Superior temporal gyrus (tissue), 1 donor: ENCODE data around the gene IL17RB.

Experiments
- DNase-seq: peaks from one replicate; pipeline ENCODE4 v3.0.0-alpha.2; 2016; ENCODE audit errors: extremely low spot score

IL17RB gene

DNA sequence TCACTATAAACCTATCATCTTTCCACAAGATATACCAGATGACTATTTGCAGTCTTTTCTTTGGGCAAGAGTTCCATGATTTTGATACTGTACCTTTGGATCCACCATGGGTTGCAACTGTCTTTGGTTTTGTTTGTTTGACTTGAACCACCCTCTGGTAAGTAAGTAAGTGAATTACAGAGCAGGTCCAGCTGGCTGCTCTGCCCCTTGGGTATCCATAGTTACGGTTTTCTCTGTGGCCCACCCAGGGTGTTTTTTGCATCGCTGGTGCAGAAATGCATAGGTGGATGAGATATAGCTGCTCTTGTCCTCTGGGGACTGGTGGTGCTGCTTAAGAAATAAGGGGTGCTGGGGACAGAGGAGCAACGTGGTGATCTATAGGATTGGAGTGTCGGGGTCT, 33.9 kb upstream of the IL17RB start:
- no peak for DNase-seq

GRCh38 chr3:53813229-53813628, 33.1 kb upstream of the IL17RB start:
- DNase-seq: no peak

- no peak for DNase-seq
Measured at GRCh38 chr3:53813876-53814275, 32.5 kb upstream of the IL17RB start.

DNA sequence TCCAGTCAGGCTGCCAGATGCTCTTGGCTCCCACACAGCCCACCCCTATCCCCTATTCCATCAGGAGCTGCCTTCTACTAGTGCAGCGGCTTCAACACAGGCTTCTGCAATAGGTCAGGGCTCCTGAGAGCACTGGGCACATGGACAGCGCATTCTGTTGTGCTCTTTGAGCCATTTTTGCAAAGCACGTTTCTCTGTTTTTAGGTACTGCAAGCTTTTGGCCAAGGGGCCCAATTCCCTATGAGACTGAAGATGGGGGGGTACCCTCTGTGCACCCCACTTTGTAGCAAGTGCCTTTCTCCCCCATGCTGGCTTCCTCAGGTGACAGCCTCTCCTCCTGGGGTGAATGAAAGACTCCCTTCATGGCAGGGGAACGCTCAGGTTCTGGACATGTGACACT, 31.3 kb upstream of the IL17RB start:
- DNase-seq: no peak

GRCh38 chr3:53815651-53816050, 30.7 kb upstream of the IL17RB start:
- DNase-seq: no peak

DNA sequence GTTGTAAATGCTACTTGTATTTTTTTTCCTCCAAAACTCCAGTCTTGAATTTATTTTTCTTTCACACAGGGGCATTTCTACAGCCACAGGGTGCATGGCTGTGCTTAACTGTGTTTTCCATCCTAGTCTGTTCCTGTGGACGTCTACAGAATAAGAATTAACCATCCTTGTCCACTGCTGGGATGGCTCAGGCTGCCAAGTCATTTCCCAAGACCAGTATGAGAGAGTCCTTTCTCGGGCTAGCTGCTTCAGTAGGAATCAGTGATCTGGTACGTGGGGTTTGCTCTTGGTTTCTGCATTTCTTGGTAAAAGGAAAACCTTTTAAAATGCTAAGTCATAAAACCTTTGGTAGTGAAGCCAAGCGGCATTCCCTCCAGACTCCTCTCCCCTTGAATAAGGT, 29.9 kb upstream of the IL17RB start:
- peak; percentile 42 for DNase-seq

- DNase-seq: no peak
Measured at GRCh38 chr3:53817211-53817610, 29.2 kb upstream of the IL17RB start.

DNA sequence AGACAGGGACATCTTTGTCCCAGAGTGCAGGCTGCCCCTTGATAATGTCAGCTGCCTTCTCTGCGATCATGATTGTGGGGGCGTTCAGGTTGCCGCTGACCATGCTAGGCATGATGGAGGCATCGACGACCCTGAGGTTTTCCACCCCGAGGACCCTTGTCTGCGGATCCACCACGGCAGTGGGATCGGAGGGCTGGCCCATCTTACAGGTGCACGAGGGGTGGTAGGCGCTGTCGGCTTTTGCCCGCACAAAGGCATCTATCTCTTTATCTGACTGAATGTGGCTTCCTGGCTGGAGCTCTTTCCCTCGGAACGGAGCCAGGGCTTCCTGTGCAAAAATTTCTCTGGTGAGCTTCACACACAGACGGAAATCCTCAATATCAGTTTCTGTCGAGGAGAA, 28.6 kb upstream of the IL17RB start:
- DNase-seq: no peak

DNA sequence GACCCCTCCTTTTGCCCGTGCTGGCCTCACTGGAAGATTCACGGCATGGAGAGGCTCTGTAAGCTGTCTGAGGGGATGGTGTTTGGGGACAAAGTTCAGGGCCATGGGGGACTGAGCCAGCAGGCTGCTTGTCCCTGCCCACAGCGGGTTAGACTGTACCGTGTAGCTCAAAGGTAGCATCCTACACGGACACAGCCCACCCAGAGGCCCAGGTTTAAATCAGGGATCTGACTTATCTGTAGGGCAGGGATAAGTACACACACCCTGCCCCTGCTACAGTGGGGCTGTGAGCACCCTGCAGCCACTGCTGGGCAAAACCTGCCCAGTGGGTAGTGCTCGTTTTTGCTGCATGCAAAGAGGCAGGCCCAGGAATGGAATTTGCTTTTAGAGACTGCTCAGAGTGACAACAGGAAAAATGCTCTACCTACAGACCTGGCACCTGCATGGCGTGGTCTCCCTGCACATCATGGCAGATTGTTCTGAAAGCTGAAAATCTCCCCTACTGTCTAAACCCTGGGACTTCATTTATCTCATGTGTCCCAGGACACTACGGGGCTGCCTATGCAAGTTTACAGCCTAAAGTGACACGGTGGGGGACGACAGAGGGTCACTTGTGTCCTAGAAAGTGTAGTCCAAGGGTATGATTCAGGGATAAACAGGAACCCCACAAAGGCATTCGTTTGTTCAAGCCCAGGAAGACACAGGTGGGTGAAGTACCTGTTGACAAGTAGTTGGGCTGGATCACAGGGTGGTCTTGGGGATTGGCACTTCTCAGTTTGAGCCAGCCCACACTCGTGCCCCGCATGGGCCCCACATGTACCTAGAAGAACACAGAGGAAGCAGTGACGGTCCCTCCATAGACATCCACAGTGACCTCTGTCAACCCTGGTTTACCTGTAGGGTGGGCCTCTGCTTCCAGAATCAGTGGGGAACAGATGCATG, 27.9 kb upstream of the IL17RB start:
- DNase-seq: no peak

- DNase-seq: no peak
Measured at GRCh38 chr3:53819163-53819868, 27.1 kb upstream of the IL17RB start.

DNA sequence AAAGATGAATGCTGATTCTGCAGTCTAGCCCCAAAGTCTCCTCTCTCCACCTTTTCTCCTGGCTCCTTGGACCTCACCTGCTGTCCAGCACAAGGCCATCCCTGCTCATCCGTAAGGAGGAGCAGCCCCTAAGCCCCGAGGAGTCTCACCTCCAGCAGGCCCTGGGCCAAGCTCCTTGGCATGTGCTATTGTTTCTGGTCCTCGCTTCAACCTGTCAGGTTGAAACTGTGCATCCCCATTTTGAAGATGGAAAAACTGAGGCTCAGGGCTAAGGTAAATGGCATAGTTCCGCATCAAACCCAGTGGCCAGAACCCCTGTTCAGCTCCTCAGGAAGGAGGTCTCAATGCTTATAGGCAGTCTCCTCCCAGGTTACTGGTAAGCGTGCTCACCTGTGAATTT, 26.3 kb upstream of the IL17RB start:
- DNase-seq: no peak

DNA sequence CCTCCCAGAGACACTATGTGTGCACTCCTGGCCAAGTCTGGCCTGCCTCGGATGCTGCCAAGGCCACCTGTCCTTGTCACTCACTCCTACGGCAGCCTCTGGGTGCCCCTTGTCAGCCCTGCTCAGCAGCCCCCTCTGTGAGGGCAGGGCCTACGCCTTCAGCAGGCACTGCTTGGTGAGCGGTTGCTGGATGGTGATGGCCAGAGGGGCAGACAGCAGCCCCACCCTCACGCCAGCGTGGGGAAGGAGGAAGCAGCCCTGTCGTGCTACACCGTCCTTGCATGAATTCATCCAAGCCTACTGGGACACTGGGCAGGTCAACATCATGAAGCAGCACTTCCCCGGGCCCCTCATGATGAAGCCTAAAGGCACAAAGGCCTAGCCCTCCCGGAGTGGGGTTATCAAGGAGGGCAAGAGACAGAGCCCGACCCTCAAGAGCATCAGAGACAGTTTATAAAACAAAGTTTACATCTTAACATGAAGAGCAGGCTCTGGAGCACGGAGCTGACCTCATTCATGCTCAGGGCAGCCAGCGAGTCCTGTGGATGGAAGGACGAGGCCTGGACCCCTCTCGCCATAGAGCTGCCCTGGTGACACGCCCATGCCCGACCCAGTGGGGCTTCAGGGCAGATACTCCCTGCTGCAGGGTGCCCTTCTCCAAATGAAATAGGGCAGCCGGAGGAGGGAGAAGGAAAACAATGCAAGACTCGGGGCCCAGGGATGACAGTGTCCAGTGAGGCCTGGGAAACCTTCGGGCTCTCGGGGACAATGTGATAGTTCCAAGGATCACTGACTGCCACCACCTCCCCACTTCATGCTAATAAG, 25.4 kb upstream of the IL17RB start:
- DNase-seq: no peak

DNA sequence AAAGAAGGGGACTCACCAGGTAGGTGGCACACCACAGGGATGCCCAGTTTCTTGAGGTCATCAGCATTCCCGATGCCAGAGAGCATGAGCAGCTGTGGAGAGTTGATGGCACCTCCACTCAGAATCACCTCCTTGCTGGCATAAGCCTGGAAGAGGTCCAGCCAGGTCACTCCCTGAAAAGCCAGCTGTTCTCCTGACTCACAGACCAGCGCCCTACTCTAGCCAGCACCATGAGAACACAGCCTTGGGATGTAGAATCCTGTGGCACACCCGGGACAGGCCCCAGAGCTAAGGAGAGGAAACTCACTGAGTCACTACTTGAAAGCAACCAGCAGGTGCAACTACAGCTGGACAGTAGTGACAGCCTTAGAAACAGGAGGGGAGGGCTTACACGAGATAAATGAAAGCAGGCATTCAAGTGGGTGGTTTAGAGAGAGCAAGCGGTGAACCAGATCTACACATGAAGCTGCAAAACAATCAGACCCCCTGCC, 24.7 kb upstream of the IL17RB start:
- DNase-seq: no peak

DNA sequence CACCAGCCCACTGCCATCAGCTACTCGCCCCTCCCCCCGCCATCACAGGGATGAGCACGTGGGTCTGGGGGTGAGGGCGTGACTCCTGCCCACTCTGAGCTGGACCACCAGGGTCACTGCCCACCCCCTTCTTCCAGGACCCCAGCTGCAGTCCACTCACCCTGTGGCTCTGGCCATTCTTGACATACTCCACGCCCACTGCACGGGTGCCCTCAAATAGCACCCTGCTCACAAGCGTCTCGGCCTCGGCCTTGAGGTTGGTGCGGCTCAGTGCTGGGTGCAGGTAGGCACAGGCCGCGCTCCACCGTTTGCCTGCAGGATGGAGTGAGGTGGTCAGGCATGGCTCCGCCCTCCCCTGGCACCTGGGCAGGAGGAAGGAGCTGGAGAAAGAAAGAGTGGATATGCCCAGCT, 24.0 kb upstream of the IL17RB start:
- DNase-seq: no peak

GRCh38 chr3:53823026-53823955, 23.1 kb upstream of the IL17RB start:
- DNase-seq: no peak

DNA sequence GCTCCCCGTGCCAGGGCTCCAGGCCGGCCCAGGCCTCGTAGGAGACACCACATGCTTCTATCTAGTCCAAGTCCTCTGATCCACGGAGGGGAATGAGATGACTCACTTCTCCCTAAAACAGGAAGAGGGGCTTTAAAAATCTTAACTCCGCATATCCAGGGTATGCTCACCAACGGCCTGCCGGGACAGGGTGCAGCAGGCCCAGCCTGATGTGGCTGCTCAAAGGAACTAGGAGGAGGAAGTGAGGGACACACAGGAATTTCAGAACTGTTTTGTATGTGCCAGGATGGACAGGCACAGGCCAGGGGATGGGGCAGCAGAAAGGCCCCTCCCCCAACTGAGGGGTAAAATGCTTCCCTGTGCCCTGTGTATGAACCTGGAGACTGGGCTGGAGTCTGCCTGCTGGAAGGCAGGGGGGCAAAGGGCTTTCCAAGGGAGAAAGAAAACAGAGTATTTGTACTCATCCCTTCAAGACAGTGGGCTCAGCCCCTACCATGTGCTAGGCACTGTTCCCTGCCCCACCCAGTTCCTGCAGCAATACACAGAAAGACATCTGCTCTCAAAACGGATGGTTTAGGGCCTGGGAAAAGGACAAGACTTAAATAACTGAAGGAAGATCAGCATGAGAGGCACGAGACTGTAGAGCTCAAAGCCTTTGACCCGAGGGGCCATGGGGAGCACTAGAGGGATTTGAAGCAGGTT, 22.3 kb upstream of the IL17RB start:
- DNase-seq: no peak

GRCh38 chr3:53824795-53825194, 21.6 kb upstream of the IL17RB start:
- no peak for DNase-seq

DNA sequence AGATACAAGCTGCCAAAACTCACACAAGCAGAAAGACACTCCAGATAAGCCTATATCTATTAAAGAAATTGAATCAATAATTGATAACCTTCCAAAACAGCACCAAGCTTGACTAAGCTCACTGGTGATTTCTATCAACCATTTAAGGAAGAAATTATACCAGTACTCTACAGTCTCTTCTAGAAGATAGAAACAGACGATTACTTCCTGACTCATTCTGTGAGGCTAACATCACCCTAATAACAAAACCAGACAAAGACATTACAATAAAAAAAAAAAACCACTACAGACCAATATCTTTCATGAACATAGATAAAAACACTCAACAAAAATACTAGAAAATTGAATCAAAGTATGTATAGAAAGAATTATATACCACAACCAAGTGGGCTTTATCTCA, 20.3 kb upstream of the IL17RB start:
- DNase-seq: no peak

DNA sequence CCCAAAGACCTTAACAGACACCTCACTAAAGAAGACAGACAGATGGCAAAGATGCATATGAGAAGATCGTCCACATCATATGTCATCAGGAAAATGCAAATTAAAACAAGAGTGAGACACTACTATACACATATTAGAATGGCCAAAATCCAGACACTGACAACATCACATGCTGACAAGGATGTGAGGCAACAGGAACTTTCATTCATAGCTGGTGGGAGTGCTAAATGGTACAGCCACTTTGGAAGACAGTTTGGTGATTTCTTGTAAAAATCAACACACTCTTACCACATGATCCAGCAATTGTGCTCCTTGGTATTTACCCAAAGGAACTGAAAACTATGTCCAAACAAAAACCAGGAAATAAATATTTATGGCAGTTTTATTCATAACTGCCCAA, 17.8 kb upstream of the IL17RB start:
- DNase-seq: no peak

GRCh38 chr3:53829605-53830004, 16.8 kb upstream of the IL17RB start:
- no peak for DNase-seq
